Ishikawa (cell line): ENCODE results near the gene PRELID2.

Experiments used
- CREB1 ChIP-seq: IDR thresholded peaks from 2 replicates; pipeline ENCODE4 v1.6.1; 2012; ENCODE audit warnings: low read depth
- EGR1 ChIP-seq: IDR thresholded peaks from 2 replicates; pipeline ENCODE4 v1.6.1; 2012
- EP300 ChIP-seq: IDR thresholded peaks from 2 replicates; pipeline ENCODE4 v1.6.1; 2012; ENCODE audit warnings: borderline replicate concordance
- FOXM1 ChIP-seq: IDR thresholded peaks from 2 replicates; pipeline ENCODE4 v1.6.1; 2012; ENCODE audit warnings: low read depth, borderline replicate concordance
- MAX ChIP-seq: IDR thresholded peaks from 2 replicates; pipeline ENCODE4 v1.6.1; 2012
- NFIC ChIP-seq: IDR thresholded peaks from 2 replicates; pipeline ENCODE4 v1.6.1; 2012
- RAD21 ChIP-seq: IDR thresholded peaks from 2 replicates; pipeline ENCODE4 v1.6.1; 2012; ENCODE audit warnings: low read depth
- REST ChIP-seq: IDR thresholded peaks from 2 replicates; pipeline ENCODE4 v1.6.1; 2012; ENCODE audit warnings: low read depth, mild to moderate bottlenecking
- TAF1 ChIP-seq: IDR thresholded peaks from 2 replicates; pipeline ENCODE4 v1.6.1; 2012; ENCODE audit warnings: low read depth, mild to moderate bottlenecking
- TCF12 ChIP-seq: IDR thresholded peaks from 2 replicates; pipeline ENCODE4 v1.6.1; 2012; ENCODE audit warnings: low read depth
- USF1 ChIP-seq: IDR thresholded peaks from 2 replicates; pipeline ENCODE4 v1.6.1; 2012
- YY1 ChIP-seq: IDR thresholded peaks from 2 replicates; pipeline ENCODE4 v1.6.1; 2012; ENCODE audit warnings: low read depth

DNA sequence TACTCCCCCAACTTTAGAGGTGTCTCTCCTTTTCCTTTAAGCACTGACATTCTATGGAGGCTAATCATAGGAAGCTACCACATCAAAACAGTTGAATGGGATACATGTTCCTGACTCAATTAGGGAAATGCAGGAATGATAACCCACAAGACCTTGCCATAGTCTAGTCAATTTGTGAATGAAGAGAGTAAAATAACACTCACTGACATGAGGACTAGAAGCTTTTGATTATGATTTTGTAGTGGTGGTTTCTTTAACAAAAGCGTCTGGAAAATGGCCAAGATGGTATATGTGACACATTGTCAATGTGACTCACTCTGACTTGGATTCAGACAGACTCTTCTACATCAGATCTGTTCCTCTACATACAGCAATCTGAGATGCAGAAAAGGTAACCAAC is 13.7 kb upstream of the PRELID2 start:
- TF ChIP-seq TAF1 (no peak), CREB1 (no peak), REST (no peak), MAX (no peak), FOXM1 (no peak), TCF12 (no peak), YY1 (no peak), RAD21 (no peak), EGR1 (no peak), EP300 (no peak), USF1 (no peak), NFIC (no peak)
